HFF-Myc (cell line): ENCODE data around the gene HNRNPA3.
"Not testable (repeated sequence)": the region's sequence is repeated elsewhere in the genome, so short reads cannot be mapped to it uniquely, and the experiment has no call there.

Source experiments
- DNase-seq: peaks from one replicate; pipeline ENCODE4 v3.0.0-alpha.2; 2011; ENCODE audit warnings: low read depth; ENCODE audit errors: extremely low read depth
- H3K4me3 ChIP-seq: replicated peaks from 2 replicates; pipeline ENCODE4 v1.5.1; 2011; ENCODE audit warnings: low read depth, mild to moderate bottlenecking, control low read depth, low read length
- CTCF ChIP-seq: IDR thresholded peaks from 2 replicates; pipeline ENCODE4 v1.5.1; 2012; ENCODE audit warnings: mild to moderate bottlenecking, low read depth, low read length, control low read depth; ENCODE audit errors: missing control alignments

Gene HNRNPA3

GRCh38 chr2:177190941-177191340 is 21.7 kb upstream of the HNRNPA3 start:
- TF ChIP-seq CTCF = no peak
- DNase-seq = no peak
- H3K4me3 ChIP-seq = no peak overlapping the region

GRCh38 chr2:177192788-177193187 is 19.8 kb upstream of the HNRNPA3 start:
- no peak for TF ChIP-seq CTCF
- no peak overlapping the region for H3K4me3 ChIP-seq
- no peak for DNase-seq

GRCh38 chr2:177193240-177193639 is 19.4 kb upstream of the HNRNPA3 start:
- DNase-seq = no peak

GRCh38 chr2:177195194-177195593 is 17.4 kb upstream of the HNRNPA3 start:
- no peak overlapping the region for H3K4me3 ChIP-seq
- DNase-seq = no peak
- no peak for TF ChIP-seq CTCF

More at GRCh38 chr2:177193240-177193639, 19.4 kb upstream of the HNRNPA3 start:
- TF ChIP-seq CTCF = no peak
- H3K4me3 ChIP-seq = no peak overlapping the region

- not testable (repeated sequence) for DNase-seq, H3K4me3 ChIP-seq
Measured at GRCh38 chr2:177200419-177200818, 12.2 kb upstream of the HNRNPA3 start.

- no peak for DNase-seq
Measured at GRCh38 chr2:177201919-177202346, 10.7 kb upstream of the HNRNPA3 start.

GRCh38 chr2:177204417-177204816 is 8.2 kb upstream of the HNRNPA3 start:
- no peak overlapping the region for H3K4me3 ChIP-seq
- no peak for TF ChIP-seq CTCF
- no peak for DNase-seq

More at GRCh38 chr2:177201919-177202346, 10.7 kb upstream of the HNRNPA3 start:
- TF ChIP-seq CTCF = no peak
- H3K4me3 ChIP-seq = no peak overlapping the region
